PFSK-1 (cell line): ENCODE data around the gene CPA3.

ENCODE experiments used
- POLR2AphosphoS5 ChIP-seq: IDR thresholded peaks from 2 replicates; pipeline ENCODE4 v1.6.1; 2012; ENCODE audit warnings: low read depth, mild to moderate bottlenecking, control low read depth, low read length, moderate library complexity
- TAF1 ChIP-seq: IDR thresholded peaks from 2 replicates; pipeline ENCODE4 v1.6.1; 2012; ENCODE audit warnings: low read length, control low read depth, borderline replicate concordance; ENCODE audit not compliant: insufficient read depth

DNA sequence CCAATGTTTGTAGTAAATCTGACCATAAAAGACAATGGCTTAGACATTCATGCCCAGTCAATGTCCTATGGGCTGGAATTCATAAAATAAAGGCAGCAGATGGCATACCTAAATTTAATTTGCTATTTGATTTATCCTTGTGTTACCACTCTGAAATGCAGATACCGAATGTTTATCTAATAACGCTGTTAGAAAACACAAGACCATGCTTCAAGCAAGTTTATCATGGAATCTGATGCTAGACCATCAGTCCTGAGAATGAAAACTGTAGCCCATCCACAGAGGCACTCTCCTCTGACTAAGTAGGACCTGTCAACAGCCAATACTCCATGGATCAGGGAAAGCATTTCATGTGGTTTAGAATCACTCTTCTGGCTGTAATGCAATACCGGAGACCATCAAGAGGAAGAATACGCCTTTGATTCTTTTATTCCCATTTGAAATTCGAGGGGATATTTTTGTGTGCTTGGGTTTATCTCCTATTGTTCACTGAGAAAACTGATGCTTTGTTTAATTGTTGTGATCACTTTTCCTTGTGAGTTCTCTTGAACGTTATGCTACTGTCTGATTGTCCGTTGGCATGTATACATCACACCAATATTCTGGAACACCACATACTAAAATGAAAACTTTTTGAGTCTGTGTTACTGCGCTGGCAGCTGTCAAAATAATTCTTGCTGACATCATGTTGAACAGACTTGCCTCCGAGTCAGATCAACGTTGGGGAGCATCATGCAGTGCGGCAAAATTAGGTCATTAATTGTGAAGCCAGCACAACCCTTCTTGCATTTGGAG lies 49.6 kb upstream of the CPA3 start:
- TF ChIP-seq POLR2AphosphoS5, result no peak
- no peak for TF ChIP-seq TAF1
